SU-DHL-6 (cell line): ENCODE measurements around the gene ALG3.

Source experiments
- EZH2phosphoT487 ChIP-seq: fragments of 200-600 bp; sonication (generic), shearing (Covaris generic); conservative IDR thresholded peaks from 2 replicates; pipeline ENCODE4 v1.6.1; 2018; ENCODE audit warnings: mild to moderate bottlenecking, antibody characterized with exemption, low read length, moderate library complexity, mixed read lengths
- TF ChIP-seq, protein P1 (sequence below): fragments of 200-600 bp; sonication (generic); IDR thresholded peaks from one replicate; pipeline ENCODE4 v1.5.1; 2017; ENCODE audit warnings: antibody characterized with exemption, mild to moderate bottlenecking, low read length, moderate library complexity; ENCODE audit not compliant: insufficient read depth, poor library complexity, severe bottlenecking

DNA sequence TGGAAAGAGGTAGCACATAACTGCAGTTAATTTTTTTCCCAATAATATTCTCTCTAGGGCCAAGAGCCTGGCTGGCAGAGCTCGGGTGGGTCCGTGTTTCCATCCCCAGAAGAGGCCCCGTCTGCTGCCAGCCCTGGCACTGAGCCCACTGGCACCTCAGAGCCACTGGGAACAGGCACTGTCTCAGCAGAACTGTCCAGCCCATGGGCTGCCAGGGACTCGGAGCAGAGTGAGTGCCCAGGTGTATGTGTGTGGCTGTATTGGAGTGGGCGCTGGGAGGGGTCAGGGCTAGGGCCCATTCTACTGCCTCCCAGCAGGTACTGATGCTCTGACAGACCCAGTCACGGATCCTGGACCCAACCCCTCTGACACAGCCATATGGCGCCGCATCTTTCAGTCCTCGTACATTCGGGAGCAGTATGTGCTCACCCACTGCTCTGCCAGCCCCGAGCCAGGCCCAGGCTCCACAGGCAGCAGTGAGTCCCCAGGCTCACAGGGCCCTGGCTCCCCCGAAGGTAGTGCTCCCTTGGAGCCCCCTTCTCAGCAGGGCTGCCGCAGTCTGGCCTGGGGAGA is 10.4 kb downstream of the ALG3 start:
- TF ChIP-seq, protein P1, sequence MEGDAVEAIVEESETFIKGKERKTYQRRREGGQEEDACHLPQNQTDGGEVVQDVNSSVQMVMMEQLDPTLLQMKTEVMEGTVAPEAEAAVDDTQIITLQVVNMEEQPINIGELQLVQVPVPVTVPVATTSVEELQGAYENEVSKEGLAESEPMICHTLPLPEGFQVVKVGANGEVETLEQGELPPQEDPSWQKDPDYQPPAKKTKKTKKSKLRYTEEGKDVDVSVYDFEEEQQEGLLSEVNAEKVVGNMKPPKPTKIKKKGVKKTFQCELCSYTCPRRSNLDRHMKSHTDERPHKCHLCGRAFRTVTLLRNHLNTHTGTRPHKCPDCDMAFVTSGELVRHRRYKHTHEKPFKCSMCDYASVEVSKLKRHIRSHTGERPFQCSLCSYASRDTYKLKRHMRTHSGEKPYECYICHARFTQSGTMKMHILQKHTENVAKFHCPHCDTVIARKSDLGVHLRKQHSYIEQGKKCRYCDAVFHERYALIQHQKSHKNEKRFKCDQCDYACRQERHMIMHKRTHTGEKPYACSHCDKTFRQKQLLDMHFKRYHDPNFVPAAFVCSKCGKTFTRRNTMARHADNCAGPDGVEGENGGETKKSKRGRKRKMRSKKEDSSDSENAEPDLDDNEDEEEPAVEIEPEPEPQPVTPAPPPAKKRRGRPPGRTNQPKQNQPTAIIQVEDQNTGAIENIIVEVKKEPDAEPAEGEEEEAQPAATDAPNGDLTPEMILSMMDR: no peak
- no peak for TF ChIP-seq EZH2phosphoT487
